Stimulated activated CD8-positive, alpha-beta memory T cell treated with anti-CD3 and anti-CD28 coated beads, Interleukin-15, amount 100 ng/mL, for 48 hours (primary cell): ENCODE measurements around the gene SCAMP5.

Experiments used
- DNase-seq, 2 donors: peaks; one replicate each; pipeline ENCODE4 v3.0.0-alpha.2; 2020; ENCODE audit warnings: low read depth in 2 of 2

Gene SCAMP5

DNA sequence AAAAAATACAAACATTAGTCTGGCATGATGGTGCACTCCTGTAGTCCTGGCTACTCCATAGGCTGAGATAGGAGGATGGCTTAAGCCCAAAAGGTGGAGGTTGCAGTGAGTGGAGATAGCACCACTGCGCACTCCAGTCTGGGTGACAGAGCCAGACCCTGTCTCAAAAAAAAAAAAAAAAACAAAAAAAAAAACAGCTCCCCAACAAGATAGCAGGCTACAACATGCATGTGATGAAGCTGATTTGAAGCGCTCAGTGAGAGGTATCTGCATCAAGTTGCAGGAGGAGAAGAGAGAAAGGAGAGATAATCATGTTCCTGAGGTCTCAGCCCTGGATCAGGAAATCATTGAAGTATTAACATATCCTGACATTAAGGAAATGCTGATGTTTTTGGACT lies 27.4 kb downstream of the SCAMP5 start:
- DNase-seq, result no peak

- DNase-seq, result peak; percentile 92 to 93
These were observed 28.0 kb downstream of the SCAMP5 start, which contains the start of gene PPCDC for GRCh38 chr15:75023181-75023871. Gene PPCDC (plus strand): TSS chr15:75023590. CDS start chr15:75028319, 4,729 bp downstream.

DNA sequence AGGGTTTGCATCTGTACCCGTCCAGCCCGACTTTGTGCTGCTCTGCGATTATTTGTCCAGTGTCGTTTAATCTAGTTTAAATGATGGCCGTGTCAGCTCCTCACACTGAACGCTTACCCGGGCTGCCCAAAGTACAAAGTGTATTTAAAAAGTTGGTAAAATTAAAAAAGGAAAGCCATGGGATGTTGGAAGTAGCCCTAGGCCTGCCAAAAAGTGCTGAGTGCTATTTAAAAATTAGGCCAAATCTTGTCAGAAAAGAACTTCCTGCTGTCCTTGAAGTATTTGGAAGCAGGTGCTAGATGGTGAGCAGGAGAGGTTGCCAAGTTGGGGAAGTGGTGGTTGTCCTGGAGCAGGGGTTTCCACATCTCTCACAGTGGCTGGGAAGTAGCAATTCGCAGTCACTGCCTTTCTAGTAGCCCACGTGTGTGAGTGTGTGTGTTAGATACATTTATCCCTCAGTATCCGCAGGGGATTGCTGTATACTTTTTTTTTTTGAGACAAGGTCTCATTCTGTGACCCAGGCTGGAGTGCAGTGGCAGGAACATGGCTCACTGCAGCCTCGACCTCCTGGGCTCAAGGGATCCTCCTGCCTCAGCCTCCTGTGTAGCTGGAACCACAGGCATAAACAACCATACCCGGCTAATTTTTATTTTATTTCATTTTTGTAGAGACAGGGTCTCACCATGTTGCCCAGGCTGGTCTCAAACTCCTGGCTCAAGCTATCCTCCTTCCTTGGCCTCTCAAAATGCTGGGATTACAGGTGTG lies 28.7 kb downstream of the SCAMP5 start:
- no peak for DNase-seq

- no peak for DNase-seq
These were observed 29.7 kb downstream of the SCAMP5 start for GRCh38 chr15:75025107-75025506.

- DNase-seq, result no peak
These were observed 30.3 kb downstream of the SCAMP5 start for GRCh38 chr15:75025548-75026260.

DNA sequence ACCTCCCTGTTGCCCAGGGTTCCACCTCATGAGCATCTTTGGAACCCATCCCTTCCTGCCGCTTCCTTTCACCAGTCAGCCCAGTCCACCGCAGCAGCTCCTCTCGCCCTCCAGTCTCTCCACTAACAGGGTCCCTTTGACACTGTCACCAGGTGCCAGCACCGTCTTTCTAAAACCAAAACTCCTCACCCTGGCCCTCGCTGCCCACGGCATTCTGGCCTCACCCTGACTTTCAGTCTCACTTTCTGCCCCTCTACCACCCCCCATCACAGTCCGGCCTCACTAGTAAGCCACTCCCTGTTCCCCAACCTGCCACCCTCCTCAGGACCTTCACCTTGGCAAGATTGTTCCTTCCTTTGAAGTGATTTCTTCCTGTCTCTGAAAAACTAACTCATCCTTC lies 32.2 kb downstream of the SCAMP5 start:
- DNase-seq, result no peak

- DNase-seq, result no peak
These were observed 33.6 kb downstream of the SCAMP5 start for GRCh38 chr15:75028991-75029377.

DNA sequence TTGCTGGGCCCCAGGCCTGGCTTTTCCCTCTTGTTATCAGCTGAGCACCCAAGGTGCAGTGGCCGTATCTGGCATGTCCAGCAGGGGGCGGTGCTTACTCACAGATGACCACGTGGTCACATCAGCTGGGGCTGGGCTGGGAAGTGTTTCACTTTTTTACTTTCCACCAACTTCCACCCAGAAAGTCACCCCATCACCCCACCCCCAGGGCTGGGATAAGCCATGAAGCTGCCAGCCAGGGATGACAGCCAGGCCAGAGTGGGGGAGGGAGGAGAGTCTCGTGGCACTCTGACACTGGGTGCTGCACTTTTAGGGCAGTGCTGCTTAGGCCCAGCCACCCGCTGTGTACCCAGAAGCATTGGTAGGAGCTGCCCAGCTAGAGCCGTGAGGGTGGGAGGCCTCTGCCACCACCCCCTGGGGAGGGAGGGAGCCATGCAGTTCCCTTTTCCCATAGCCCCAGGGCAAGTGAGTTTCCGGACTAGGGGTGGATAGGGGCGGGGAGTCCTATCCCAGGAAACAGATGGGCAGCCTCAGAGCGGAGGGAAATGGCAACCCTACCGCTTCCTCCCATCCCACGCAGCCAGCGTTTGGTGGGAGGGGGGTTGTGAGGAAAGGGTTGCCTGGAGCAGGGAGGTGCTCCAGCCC lies 34.1 kb downstream of the SCAMP5 start:
- DNase-seq, result peak; percentile 70 to 72

GRCh38 chr15:75030023-75030413 lies 34.7 kb downstream of the SCAMP5 start:
- no peak for DNase-seq

DNA sequence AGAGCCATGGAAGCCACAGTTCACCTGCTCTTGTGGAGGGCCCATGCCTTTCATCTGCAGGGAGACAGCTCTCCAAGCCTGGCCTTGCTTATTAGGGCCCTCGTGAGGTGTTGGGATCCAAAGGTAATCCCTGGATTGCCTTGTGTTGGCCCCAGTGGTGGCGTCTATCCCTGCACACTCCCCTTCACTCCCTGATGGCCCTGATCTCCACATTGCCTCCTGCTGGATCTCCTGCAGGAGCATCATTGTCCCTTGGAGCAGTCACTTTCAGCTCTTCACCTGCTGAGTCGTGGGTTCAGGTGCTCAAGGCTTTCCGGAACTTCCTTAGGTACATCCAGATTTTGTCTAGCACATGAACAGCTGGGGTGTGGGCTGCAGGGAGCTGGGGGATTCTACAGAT lies 35.1 kb downstream of the SCAMP5 start:
- no peak for DNase-seq

- DNase-seq, result no peak
These were observed 36.5 kb downstream of the SCAMP5 start for GRCh38 chr15:75031848-75032247.

DNA sequence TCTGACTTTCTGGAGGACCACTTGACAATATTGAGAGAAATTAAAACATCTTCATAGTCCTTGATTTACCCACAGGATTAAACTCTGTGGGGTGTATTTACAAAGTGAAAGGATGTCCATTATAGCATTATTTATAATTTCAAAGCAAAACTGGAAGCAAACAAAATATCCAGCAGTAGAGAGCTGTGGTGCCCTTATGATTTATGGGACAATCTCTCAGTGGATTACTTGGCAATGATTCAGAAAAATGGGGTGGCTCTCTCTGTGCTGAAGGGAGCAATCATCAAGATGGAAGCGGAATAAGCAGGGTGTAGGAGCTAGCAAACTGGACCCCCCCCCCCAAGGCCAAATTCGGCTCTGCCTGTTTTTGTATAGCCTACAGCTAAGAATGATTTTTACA lies 37.0 kb downstream of the SCAMP5 start:
- no peak for DNase-seq

- no peak for DNase-seq
These were observed 38.4 kb downstream of the SCAMP5 start for GRCh38 chr15:75033809-75034208.

DNA sequence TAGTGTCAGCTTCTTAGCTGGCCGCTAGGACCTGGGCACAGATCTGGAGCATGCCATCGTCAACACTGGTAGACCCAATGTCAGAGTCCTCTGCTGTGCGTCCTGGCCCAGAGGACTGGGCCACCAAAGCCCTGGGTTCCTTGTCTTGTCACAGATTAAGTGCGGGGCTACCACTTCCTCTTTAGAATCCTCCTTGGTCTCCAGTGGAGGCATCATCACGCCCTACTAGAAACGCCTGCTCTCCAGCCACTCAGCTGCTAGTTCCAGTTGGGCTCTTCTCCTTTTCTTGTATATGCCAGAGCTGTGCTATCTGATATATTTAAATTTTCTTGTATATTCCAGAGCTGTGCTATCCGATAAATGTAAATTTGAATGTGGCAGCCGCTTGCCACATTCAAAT lies 39.3 kb downstream of the SCAMP5 start:
- DNase-seq, result no peak

- no peak for DNase-seq
These were observed 40.9 kb downstream of the SCAMP5 start for GRCh38 chr15:75036212-75036616.

GRCh38 chr15:75037685-75038084 lies 42.3 kb downstream of the SCAMP5 start:
- DNase-seq, result no peak

DNA sequence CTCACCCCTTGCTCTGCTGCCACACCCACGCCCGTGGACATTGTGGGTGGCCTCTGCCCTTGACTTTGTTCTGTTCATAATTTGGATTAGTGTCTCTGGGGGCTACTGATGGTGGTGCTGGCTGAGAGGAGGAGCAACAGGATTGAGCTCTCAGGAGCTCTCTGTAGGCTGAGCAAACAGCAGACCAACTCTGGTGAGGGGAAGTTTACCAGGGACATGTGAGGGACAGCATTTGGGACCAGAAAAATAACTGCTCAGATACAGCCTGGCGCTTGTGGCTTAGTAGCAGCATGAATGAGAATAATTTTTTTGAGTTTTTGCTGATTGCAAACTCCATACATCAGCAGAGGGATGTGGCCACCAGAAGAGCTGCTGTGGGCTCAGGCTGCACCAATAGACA lies 42.9 kb downstream of the SCAMP5 start:
- no peak for DNase-seq

DNA sequence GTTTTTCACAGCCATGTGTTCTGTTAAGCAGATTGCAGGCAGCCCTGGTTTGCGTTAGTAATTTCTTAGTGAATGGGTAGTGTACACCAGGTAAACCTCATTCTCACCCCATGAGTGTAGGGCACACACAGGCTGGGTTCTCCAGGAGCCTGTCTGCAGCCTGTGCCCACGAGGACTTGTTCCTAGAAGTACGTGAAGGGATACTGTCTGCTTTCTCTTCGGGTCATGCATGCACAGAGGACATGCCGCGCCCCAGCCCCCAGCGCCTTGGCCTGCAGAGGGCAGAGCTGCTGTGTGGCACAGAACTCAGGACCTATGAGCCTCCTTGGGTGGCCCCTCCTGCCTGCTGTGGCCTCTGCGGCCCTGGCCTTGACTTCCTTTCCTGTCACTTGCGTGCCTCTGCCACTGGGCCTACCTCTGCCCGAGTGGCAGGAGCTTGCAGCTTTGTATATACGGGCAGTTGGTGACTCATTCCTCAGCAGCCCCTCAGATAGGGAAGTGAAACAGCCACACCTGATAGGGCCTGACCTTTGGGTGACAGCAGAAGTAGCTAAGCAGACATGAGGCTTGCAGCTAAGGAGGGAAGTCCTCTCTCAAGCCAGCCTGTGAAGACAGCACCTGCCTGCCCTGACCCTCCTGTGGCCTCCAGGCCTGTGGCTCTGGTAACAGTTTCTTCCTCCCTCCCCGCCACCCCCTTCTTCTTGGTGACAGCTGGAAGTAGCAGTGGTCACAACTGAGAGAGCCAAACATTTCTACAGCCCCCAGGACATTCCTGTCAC lies 47.6 kb downstream of the SCAMP5 start:
- DNase-seq, result peak; percentile 63 to 75

- DNase-seq, result no peak
These were observed 48.3 kb downstream of the SCAMP5 start for GRCh38 chr15:75043509-75044257.

- no peak for DNase-seq
These were observed 49.0 kb downstream of the SCAMP5 start for GRCh38 chr15:75044258-75044878.
